ENCODE results near the gene SAP25.
A peak's percentile ranks its signal among the peaks of the same experiment; 100 is the strongest.
"Not testable (repeated sequence)": the region's sequence is repeated elsewhere in the genome, so short reads cannot be mapped to it uniquely, and the experiment has no call there.

The SAP25 gene

DNA sequence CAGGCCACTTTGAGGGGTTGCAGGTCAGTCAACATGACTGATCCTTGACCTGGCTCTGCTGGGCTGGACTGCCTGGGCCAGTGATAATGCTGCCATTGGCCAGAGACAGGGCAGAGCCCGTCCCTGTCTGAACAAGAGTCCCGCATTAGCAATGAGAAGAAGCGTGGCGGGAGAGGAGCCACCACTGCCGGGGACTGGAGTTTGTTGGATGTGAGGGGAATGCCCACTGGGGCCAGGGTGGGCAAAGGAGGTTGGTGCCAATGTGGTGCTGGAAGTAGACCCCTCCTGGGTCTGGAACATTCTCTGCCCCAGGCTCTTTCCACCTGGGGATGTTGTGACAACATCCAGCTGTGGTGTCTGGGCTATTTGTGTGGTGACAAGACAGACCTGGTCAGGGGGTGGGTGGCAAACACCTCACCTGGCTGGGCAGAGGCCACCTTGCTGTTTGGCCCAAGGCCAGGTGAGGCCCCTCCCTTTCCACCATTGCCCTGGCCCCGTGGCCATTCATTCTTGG lies 7.6 kb downstream of the SAP25 start:
- TF ChIP-seq CTCF (conservative IDR thresholded peaks at IDR 0.05; ENCODE audit: control insufficient read depth, insufficient read depth, low read depth, low read length): no peak
- no peak overlapping the region for H3K4me3 ChIP-seq (ENCODE audit: control insufficient read depth, low read depth, low read length)
- no peak for DNase-seq (ENCODE audit: low read depth)

DNA sequence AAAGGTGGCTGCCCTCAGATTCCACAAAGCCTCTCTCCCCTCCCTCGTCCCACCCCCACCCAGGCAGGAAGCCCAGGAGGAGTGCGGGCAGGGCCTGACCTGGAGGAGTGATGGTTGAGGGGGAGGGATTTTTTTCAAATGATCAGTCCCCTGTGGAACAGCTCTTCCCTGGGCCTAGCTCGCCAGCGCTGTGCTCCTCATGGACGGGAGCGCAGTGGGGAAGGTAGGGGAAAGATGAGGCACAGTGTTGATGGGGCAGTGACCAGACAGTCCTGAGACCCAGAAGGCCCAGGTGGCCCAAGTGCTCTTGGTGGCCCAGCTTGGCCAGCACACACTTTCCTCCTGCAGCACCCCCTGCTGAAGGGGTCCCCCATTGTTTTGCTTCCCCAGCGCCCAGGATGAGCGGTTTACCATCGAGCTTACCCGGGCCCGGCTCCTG lies 8.5 kb downstream of the SAP25 start:
- no peak for DNase-seq (ENCODE audit: low read depth)
- H3K4me3 ChIP-seq (ENCODE audit: control insufficient read depth, low read depth, low read length): no peak overlapping the region
- no peak for TF ChIP-seq CTCF (conservative IDR thresholded peaks at IDR 0.05; ENCODE audit: control insufficient read depth, insufficient read depth, low read depth, low read length)

DNA sequence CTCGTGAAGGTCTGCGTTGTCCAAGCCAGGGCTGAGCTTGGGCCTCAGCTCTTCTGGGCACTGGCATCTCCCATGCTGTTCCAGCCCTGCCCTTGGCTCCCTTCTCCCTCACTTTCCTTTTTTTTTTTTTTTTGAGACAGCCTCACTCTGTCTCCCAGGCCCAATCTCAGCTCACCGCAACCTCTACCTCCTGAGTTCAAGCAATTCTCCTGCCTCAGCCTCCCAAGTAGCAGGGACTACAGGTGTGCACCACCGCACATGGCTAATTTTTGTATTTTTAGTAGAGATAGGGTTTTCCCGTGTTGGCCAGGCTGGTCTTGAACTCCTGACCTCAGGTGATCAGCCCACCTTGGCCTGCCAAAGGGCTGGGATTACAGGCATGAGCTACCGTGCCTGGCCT lies 9.3 kb downstream of the SAP25 start:
- DNase-seq (ENCODE audit: low read depth); H3K4me3 ChIP-seq (ENCODE audit: control insufficient read depth, low read depth, low read length): not testable (repeated sequence)

GRCh38 chr7:100563809-100564400 lies 9.8 kb downstream of the SAP25 start:
- DNase-seq (ENCODE audit: low read depth): peak; percentile 64
- peak; percentile 95 for TF ChIP-seq CTCF (conservative IDR thresholded peaks at IDR 0.05; ENCODE audit: control insufficient read depth, insufficient read depth, low read depth, low read length)
- no peak overlapping the region for H3K4me3 ChIP-seq (ENCODE audit: control insufficient read depth, low read depth, low read length)

GRCh38 chr7:100563100-100563564 lies 10.6 kb downstream of the SAP25 start:
- no peak for DNase-seq (ENCODE audit: low read depth)
- H3K4me3 ChIP-seq (ENCODE audit: control insufficient read depth, low read depth, low read length): no peak overlapping the region
- no peak for TF ChIP-seq CTCF (conservative IDR thresholded peaks at IDR 0.05; ENCODE audit: control insufficient read depth, insufficient read depth, low read depth, low read length)

- TF ChIP-seq CTCF (conservative IDR thresholded peaks at IDR 0.05; ENCODE audit: control insufficient read depth, insufficient read depth, low read depth, low read length): no peak
- no peak overlapping the region for H3K4me3 ChIP-seq (ENCODE audit: control insufficient read depth, low read depth, low read length)
- no peak for DNase-seq (ENCODE audit: low read depth)
These were observed 11.3 kb downstream of the SAP25 start for GRCh38 chr7:100562195-100563099.
